Measurements from ENCODE around the gene HACD2.

GRCh38 chr3:123511084-123511483, 73.8 kb downstream of the HACD2 start:
- no peak for TF ChIP-seq CTCF (conservative IDR thresholded peaks at IDR 0.05 in 1 of 2, IDR thresholded peaks at IDR 0.05 in 1 of 2; ENCODE audit: extremely low read depth in 1 of 2, insufficient read depth in 1 of 2, low read depth in 1 of 2, low read length in 2 of 2)
- TF ChIP-seq EZH2 (IDR thresholded peaks at IDR 0.05; ENCODE audit: borderline replicate concordance, low read length): no peak
